Thoracic aorta (tissue), 2 donors: ENCODE results near the gene DPF3. TPM values are rescaled to one million over a fixed set of nuclear protein-coding genes. Genes with fewer than 3 reads are reported as not detected.

ENCODE experiments used
- ATAC-seq: fragments of 150-250 bp; one replicate; pipeline ENCODE4 v1.8.0; 2017; ENCODE audit warnings: low read depth; ENCODE audit not compliant: insufficient number of reproducible peaks, low FRiP score
- DNase-seq: peaks from one replicate; pipeline ENCODE4 v3.0.0-alpha.2; 2020; ENCODE audit warnings: low spot score
- H3K27ac ChIP-seq, 2 donors: fragments of 200-600 bp; sonication (generic); 1 replicate in 1 of 2; 2 replicates in 1 of 2; pipeline ENCODE4 v1.5.1; 2016; ENCODE audit warnings: mild to moderate bottlenecking in 2 of 2, moderate library complexity in 2 of 2
- H3K27me3 ChIP-seq: fragments of 200-600 bp; sonication (generic); replicated peaks from 2 replicates; pipeline ENCODE4 v1.6.0; 2016; ENCODE audit warnings: mild to moderate bottlenecking; ENCODE audit not compliant: insufficient read depth
- H3K36me3 ChIP-seq: fragments of 200-600 bp; sonication (generic); one replicate; pipeline ENCODE4 v1.5.1; 2016
- H3K4me1 ChIP-seq, 2 donors: fragments of 200-600 bp; sonication (generic); 1 replicate in 1 of 2; 2 replicates in 1 of 2; pipeline versions ENCODE4 v1.5.1 to v1.6.0; 2016; ENCODE audit warnings: low read depth in 2 of 2, mild to moderate bottlenecking in 1 of 2; ENCODE audit not compliant: control insufficient read depth in 1 of 2
- H3K4me3 ChIP-seq: fragments of 200-600 bp; sonication (generic); 2 replicates; pipeline ENCODE4 v1.5.1; 2016; ENCODE audit warnings: mild to moderate bottlenecking
- H3K9me3 ChIP-seq: fragments of 200-600 bp; sonication (generic); 2 replicates; pipeline ENCODE4 v1.5.1; 2016
- total RNA-seq, 2 donors: library from RNA; depleted of rRNA; stranded (reverse); fragments of >200 nt; gene quantifications; one replicate each; pipeline versions ENCODE4 v1.1.0 to v1.2.3, GENCODE V29; 2016
- TF ChIP-seq, protein P1 (sequence below): fragments of 200-600 bp; sonication (generic); IDR thresholded peaks from one replicate; pipeline ENCODE4 v1.5.1; 2019; ENCODE audit warnings: antibody characterized with exemption

DPF3 gene
- total RNA-seq, 2 donors from 2014 or later = 2.2 to 8.9 TPM

DNA sequence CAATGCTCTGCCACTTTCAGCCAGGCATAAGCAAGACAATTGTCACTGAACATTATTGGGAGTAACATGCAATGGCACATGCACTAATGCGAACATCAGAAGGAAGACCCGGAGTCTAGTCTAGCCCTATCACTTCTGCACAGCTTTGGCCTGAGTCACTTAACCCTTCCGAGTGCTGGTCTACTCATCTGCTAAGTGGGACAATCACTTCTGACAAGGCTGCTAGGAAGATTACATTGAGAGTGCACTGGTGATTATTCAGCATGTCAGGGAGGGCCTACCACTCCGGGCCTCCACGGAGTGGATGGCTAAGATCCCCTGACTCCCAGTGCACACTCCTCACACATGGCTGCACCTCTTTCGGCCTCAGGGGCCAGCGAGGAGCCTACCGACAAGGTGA is 240.9 kb downstream of the DPF3 start:
- TF ChIP-seq, protein P1, sequence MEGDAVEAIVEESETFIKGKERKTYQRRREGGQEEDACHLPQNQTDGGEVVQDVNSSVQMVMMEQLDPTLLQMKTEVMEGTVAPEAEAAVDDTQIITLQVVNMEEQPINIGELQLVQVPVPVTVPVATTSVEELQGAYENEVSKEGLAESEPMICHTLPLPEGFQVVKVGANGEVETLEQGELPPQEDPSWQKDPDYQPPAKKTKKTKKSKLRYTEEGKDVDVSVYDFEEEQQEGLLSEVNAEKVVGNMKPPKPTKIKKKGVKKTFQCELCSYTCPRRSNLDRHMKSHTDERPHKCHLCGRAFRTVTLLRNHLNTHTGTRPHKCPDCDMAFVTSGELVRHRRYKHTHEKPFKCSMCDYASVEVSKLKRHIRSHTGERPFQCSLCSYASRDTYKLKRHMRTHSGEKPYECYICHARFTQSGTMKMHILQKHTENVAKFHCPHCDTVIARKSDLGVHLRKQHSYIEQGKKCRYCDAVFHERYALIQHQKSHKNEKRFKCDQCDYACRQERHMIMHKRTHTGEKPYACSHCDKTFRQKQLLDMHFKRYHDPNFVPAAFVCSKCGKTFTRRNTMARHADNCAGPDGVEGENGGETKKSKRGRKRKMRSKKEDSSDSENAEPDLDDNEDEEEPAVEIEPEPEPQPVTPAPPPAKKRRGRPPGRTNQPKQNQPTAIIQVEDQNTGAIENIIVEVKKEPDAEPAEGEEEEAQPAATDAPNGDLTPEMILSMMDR = no peak
- Histone ChIP-seq H3K9me3 (no peaks in the 10 kb centered on the region), H3K4me3 (no peak overlapping the region), H3K36me3 (no peaks in the 10 kb centered on the region), H3K27ac (no peak overlapping the region), H3K27me3 (no peaks in the 10 kb centered on the region), H3K4me1 (no peaks in the 10 kb centered on the region)
- DNase-seq (no peak), ATAC-seq (no peak)

DNA sequence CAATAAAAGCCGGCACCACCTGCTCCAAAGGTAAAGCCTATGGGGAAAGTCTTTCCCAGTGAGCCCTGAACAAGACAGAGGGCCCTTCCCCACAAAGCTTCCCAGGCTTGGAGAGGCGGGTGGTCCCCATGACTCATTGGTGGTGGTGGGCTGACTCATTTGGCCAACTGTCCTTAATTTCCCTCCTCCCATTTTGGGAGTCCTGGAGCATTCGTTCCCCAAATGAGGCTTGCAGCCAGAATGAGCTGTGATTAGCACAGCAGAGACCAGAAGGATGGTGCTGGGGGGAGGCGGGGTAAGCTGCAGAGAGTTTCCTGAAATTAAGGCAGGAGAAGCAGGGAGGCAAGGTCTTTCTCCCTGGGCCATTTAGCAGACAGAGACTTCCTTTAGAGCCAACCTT is 241.7 kb downstream of the DPF3 start:
- no peak for ATAC-seq
- Histone ChIP-seq H3K4me3 (no peak overlapping the region), H3K27me3 (no peaks in the 10 kb centered on the region), H3K9me3 (no peaks in the 10 kb centered on the region), H3K36me3 (no peaks in the 10 kb centered on the region), H3K27ac (no peak overlapping the region), H3K4me1 (no peaks in the 10 kb centered on the region)
- TF ChIP-seq, protein P1 = no peak
- DNase-seq = no peak

- no peak for ATAC-seq
- Histone ChIP-seq H3K4me3 (no peak overlapping the region), H3K4me1 (no peaks in the 10 kb centered on the region), H3K36me3 (no peaks in the 10 kb centered on the region), H3K27me3 (no peaks in the 10 kb centered on the region), H3K9me3 (no peaks in the 10 kb centered on the region), H3K27ac (no peak overlapping the region)
- TF ChIP-seq, protein P1 = no peak
- DNase-seq = no peak
Measured at GRCh38 chr14:72651714-72652113, 242.2 kb downstream of the DPF3 start.

GRCh38 chr14:72651081-72651480 is 242.8 kb downstream of the DPF3 start:
- no peak for DNase-seq
- H3K27me3 ChIP-seq = no peaks in the 10 kb centered on the region
- H3K27ac ChIP-seq = no peak overlapping the region
- H3K36me3 ChIP-seq = no peaks in the 10 kb centered on the region
- no peaks in the 10 kb centered on the region for H3K4me1 ChIP-seq
- ATAC-seq = no peak
- H3K4me3 ChIP-seq = no peak overlapping the region
- no peaks in the 10 kb centered on the region for H3K9me3 ChIP-seq
- TF ChIP-seq, protein P1 = no peak

- TF ChIP-seq, protein P1 = no peak
- no peak for ATAC-seq
Measured at GRCh38 chr14:72649603-72650227, 244.2 kb downstream of the DPF3 start.

More at GRCh38 chr14:72649603-72650227, 244.2 kb downstream of the DPF3 start:
- Histone ChIP-seq H3K36me3 (no peaks in the 10 kb centered on the region), H3K27ac (no peak overlapping the region), H3K4me1 (no peaks in the 10 kb centered on the region), H3K4me3 (no peak overlapping the region), H3K9me3 (no peaks in the 10 kb centered on the region), H3K27me3 (no peaks in the 10 kb centered on the region)
- DNase-seq = no peak
